A172 (cell line): ENCODE results near the gene ELAC2. TPM values are rescaled to one million over a fixed set of nuclear protein-coding genes. Genes with fewer than 3 reads are reported as not detected.
A peak's percentile ranks its signal among the peaks of the same experiment; 100 is the strongest.

Source experiments
- DNase-seq: peaks from one replicate; pipeline ENCODE4 v3.0.0-alpha.2; 2015; ENCODE audit warnings: low spot score
- total RNA-seq: library from RNA; depleted of rRNA; stranded (reverse); fragments of >200 nt; shearing (Covaris generic); gene quantifications from 2 replicates; pipeline ENCODE4 v1.2.3, GENCODE V29; 2014; rRNA removed

The ELAC2 gene
- total RNA-seq = 90.1 and 90.6 TPM in 2 replicates

- peak; percentile 98 for DNase-seq
Observed at GRCh38 chr17:13017655-13018459, at the start of gene ELAC2. Gene ELAC2 (minus strand): TSS chr17:13018027. CDS start chr17:13017947, 80 bp downstream.

- DNase-seq = no peak
Observed at GRCh38 chr17:13065032-13065431, 47.2 kb upstream of the ELAC2 start.

GRCh38 chr17:13055131-13055530 is 37.3 kb upstream of the ELAC2 start:
- no peak for DNase-seq

- DNase-seq = no peak
Observed at GRCh38 chr17:13054666-13055065, 36.8 kb upstream of the ELAC2 start.

- DNase-seq = no peak
Observed at GRCh38 chr17:13051915-13052314, 34.1 kb upstream of the ELAC2 start.

- DNase-seq = no peak
Observed at GRCh38 chr17:13047011-13047606, 29.3 kb upstream of the ELAC2 start.

GRCh38 chr17:13046361-13046760 is 28.5 kb upstream of the ELAC2 start:
- DNase-seq = no peak

- no peak for DNase-seq
Observed at GRCh38 chr17:13044572-13045065, 26.8 kb upstream of the ELAC2 start.

- no peak for DNase-seq
Observed at GRCh38 chr17:13038931-13039665, 21.3 kb upstream of the ELAC2 start.

GRCh38 chr17:13036751-13037150 is 18.9 kb upstream of the ELAC2 start:
- no peak for DNase-seq

GRCh38 chr17:13035420-13035819 is 17.6 kb upstream of the ELAC2 start:
- DNase-seq = no peak

- DNase-seq = peak; percentile 46
Observed at GRCh38 chr17:13031718-13032350, 14.0 kb upstream of the ELAC2 start.

- DNase-seq = peak; percentile 50
Observed at GRCh38 chr17:13030459-13031300, 12.9 kb upstream of the ELAC2 start.

GRCh38 chr17:13030056-13030455 is 12.2 kb upstream of the ELAC2 start:
- no peak for DNase-seq

GRCh38 chr17:13029340-13029739 is 11.5 kb upstream of the ELAC2 start:
- DNase-seq = no peak

- no peak for DNase-seq
Observed at GRCh38 chr17:13027246-13027645, 9.4 kb upstream of the ELAC2 start.

GRCh38 chr17:13025687-13026086 is 7.9 kb upstream of the ELAC2 start:
- no peak for DNase-seq

- DNase-seq = no peak
Observed at GRCh38 chr17:13025258-13025627, 7.4 kb upstream of the ELAC2 start.

- DNase-seq = peak; percentile 46
Observed at GRCh38 chr17:13024526-13025257, 6.9 kb upstream of the ELAC2 start.

GRCh38 chr17:13024016-13024415 is 6.2 kb upstream of the ELAC2 start:
- DNase-seq = no peak
